OCI-LY3 (cell line): Measurements from ENCODE around the gene NDFIP2.

Experiments
- EZH2phosphoT487 ChIP-seq: fragments of 200-600 bp; shearing (Covaris generic); IDR thresholded peaks from 2 replicates; pipeline ENCODE4 v1.6.1; 2018; ENCODE audit warnings: antibody characterized with exemption, mixed run types, low read depth
- TF ChIP-seq, protein P1 (sequence below): fragments of 200-600, 300-600 bp; sonication (generic); IDR thresholded peaks from 2 replicates; pipeline ENCODE4 v1.5.1; 2014; ENCODE audit warnings: antibody characterized with exemption, low read length, low read depth

DNA sequence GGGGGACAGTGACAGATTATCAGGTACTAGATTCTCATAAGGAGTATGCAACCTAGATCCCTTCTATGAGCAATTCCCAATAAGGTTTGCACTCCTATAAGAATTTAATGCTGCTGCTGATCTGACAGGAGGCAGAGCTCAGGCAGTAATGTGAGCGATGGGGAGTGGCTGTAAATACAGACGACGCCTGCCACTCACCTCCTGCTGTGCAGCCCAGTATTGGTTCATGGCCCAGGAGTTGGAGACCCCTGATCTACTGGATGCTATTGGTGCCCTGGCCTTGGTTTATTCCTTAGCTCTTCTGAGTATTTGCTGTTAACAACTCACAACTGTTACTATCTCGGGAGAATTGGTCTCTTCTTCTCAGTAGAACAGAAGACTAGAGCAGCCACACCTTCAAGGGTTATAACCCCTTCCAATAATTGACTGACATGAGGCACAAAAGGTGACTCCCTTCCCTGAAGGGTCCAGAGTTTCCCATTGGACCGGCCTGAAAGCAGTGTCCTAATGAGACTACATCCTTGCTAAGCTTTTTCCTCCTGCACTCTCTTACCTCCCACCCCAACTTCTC lies 39.9 kb upstream of the NDFIP2 start:
- TF ChIP-seq, protein P1, sequence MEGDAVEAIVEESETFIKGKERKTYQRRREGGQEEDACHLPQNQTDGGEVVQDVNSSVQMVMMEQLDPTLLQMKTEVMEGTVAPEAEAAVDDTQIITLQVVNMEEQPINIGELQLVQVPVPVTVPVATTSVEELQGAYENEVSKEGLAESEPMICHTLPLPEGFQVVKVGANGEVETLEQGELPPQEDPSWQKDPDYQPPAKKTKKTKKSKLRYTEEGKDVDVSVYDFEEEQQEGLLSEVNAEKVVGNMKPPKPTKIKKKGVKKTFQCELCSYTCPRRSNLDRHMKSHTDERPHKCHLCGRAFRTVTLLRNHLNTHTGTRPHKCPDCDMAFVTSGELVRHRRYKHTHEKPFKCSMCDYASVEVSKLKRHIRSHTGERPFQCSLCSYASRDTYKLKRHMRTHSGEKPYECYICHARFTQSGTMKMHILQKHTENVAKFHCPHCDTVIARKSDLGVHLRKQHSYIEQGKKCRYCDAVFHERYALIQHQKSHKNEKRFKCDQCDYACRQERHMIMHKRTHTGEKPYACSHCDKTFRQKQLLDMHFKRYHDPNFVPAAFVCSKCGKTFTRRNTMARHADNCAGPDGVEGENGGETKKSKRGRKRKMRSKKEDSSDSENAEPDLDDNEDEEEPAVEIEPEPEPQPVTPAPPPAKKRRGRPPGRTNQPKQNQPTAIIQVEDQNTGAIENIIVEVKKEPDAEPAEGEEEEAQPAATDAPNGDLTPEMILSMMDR: no peak
- no peak for TF ChIP-seq EZH2phosphoT487
